Astrocyte (in vitro differentiated cells and primary cell): Measurements from ENCODE around the gene ARV1. TPM values are rescaled to one million over a fixed set of nuclear protein-coding genes. Genes with fewer than 3 reads are reported as not detected.

ENCODE experiments used
- DNase-seq: peaks from one replicate; pipeline ENCODE4 v3.0.0-alpha.2; 2010; ENCODE audit warnings: low read depth
- FAIRE-seq: peaks from 2 replicates; lab custom pipeline; 2011; peaks lifted over from hg19 to GRCh38; lab: Jason Lieb, UNC
- H2AFZ ChIP-seq: 2 replicates; pipeline ENCODE4 v1.6.0; 2012; ENCODE audit warnings: low read depth, low read length, inconsistent platforms
- H3K27ac ChIP-seq: 2 replicates; pipeline ENCODE4 v1.5.1; 2011; ENCODE audit warnings: low read depth, low read length, inconsistent platforms
- H3K27me3 ChIP-seq: 2 replicates; pipeline ENCODE4 v1.6.0; 2011; ENCODE audit warnings: low read length, inconsistent platforms; ENCODE audit not compliant: insufficient read depth
- H3K36me3 ChIP-seq: 2 replicates; pipeline ENCODE4 v1.5.1; 2011; ENCODE audit warnings: low read length, inconsistent platforms; ENCODE audit not compliant: insufficient read depth
- H3K4me1 ChIP-seq: 2 replicates; pipeline ENCODE4 v1.5.1; 2011; ENCODE audit warnings: low read length, inconsistent platforms; ENCODE audit not compliant: insufficient read depth
- H3K4me2 ChIP-seq: 2 replicates; pipeline ENCODE4 v1.6.0; 2012; ENCODE audit warnings: low read length, inconsistent platforms
- H3K4me3 ChIP-seq: 2 replicates; pipeline ENCODE4 v1.5.1; 2011; ENCODE audit warnings: low read depth, mild to moderate bottlenecking, low read length, inconsistent platforms; ENCODE audit not compliant: insufficient read depth
- H3K79me2 ChIP-seq: 2 replicates; pipeline ENCODE4 v1.6.0; 2012; ENCODE audit warnings: mild to moderate bottlenecking, low read length, inconsistent platforms; ENCODE audit not compliant: insufficient read depth
- H3K9ac ChIP-seq: 2 replicates; pipeline ENCODE4 v1.6.0; 2012; ENCODE audit warnings: mild to moderate bottlenecking, low read length, inconsistent platforms
- H3K9me3 ChIP-seq: 2 replicates; pipeline ENCODE4 v1.5.1; 2012; ENCODE audit warnings: low read depth, mild to moderate bottlenecking, low read length, inconsistent platforms; ENCODE audit not compliant: insufficient read depth
- H4K20me1 ChIP-seq: 2 replicates; pipeline ENCODE4 v1.6.0; 2012; ENCODE audit warnings: low read length, inconsistent platforms; ENCODE audit not compliant: insufficient read depth
- H3K27ac Mint-ChIP-seq: one replicate; pipeline ENCODE4 v1.8.0; 2021; ENCODE audit warnings: mild to moderate bottlenecking, mixed read lengths; ENCODE audit not compliant: unreplicated experiment
- H3K27me3 Mint-ChIP-seq: one replicate; pipeline ENCODE4 v1.8.0; 2021; ENCODE audit warnings: low read depth, mixed read lengths; ENCODE audit not compliant: unreplicated experiment
- H3K36me3 Mint-ChIP-seq: one replicate; pipeline ENCODE4 v1.8.0; 2021; ENCODE audit warnings: low read depth, mixed read lengths; ENCODE audit not compliant: unreplicated experiment
- H3K4me1 Mint-ChIP-seq: one replicate; pipeline ENCODE4 v1.8.0; 2021; ENCODE audit warnings: low read depth, mixed read lengths; ENCODE audit not compliant: unreplicated experiment
- H3K4me3 Mint-ChIP-seq: one replicate; pipeline ENCODE4 v1.8.0; 2021; ENCODE audit warnings: mild to moderate bottlenecking, moderate library complexity, mixed read lengths; ENCODE audit not compliant: unreplicated experiment
- H3K9me3 Mint-ChIP-seq: one replicate; pipeline ENCODE4 v1.8.0; 2021; ENCODE audit warnings: mild to moderate bottlenecking, mixed read lengths; ENCODE audit not compliant: unreplicated experiment
- CTCF ChIP-seq: IDR thresholded peaks from 2 replicates; pipeline ENCODE4 v1.5.1; 2011; ENCODE audit warnings: low read depth, mild to moderate bottlenecking, inconsistent platforms, low read length, moderate library complexity; ENCODE audit not compliant: insufficient read depth
- EZH2 ChIP-seq: IDR thresholded peaks from 2 replicates; pipeline ENCODE4 v1.6.1; 2012; ENCODE audit warnings: mild to moderate bottlenecking, low read length, inconsistent platforms; ENCODE audit not compliant: insufficient read depth
- total RNA-seq: library from RNA; stranded (reverse); gene quantifications from 2 replicates; pipeline ENCODE4 v1.2.1, GENCODE V29; 2021

Gene ARV1
- total RNA-seq, 1 donor from 2014 or later, result 14.4 TPM

- FAIRE-seq, result no peak
- no peak overlapping the region for H3K27ac Mint-ChIP-seq
- Histone ChIP-seq H3K27me3 (no peaks in the 10 kb centered on the region), H3K4me2 (no peak overlapping the region), H3K27ac (no peak overlapping the region), H3K79me2 (no peaks in the 10 kb centered on the region), H4K20me1 (no peaks in the 10 kb centered on the region), H3K36me3 (no peaks in the 10 kb centered on the region), H3K4me3 (no peak overlapping the region), H2AFZ (no peak overlapping the region), H3K9ac (no peak overlapping the region), H3K9me3 (no peaks in the 10 kb centered on the region), H3K4me1 (peaks cover 6% of the 10 kb centered on the region)
- TF ChIP-seq EZH2, result no peak
- TF ChIP-seq CTCF, result no peak
- peaks cover 1% of the 10 kb centered on the region for H3K4me1 Mint-ChIP-seq
- DNase-seq, result no peak
- H3K27me3 Mint-ChIP-seq, result peaks cover 4% of the 10 kb centered on the region
- H3K36me3 Mint-ChIP-seq, result peaks cover 8% of the 10 kb centered on the region
- H3K9me3 Mint-ChIP-seq, result no peaks in the 10 kb centered on the region
- H3K4me3 Mint-ChIP-seq, result no peak overlapping the region
These were observed 37.3 kb downstream of the ARV1 start for GRCh38 chr1:231016234-231016633.

- Mint-ChIP-seq H3K9me3 (no peaks in the 10 kb centered on the region), H3K4me3 (no peak overlapping the region), H3K27me3 (peaks cover 4% of the 10 kb centered on the region), H3K4me1 (peaks cover 3% of the 10 kb centered on the region), H3K36me3 (peaks cover 9% of the 10 kb centered on the region), H3K27ac (no peak overlapping the region)
- H3K4me3 ChIP-seq, result no peak overlapping the region
- H3K79me2 ChIP-seq, result no peaks in the 10 kb centered on the region
- TF ChIP-seq CTCF, result no peak
- no peak for TF ChIP-seq EZH2
- no peaks in the 10 kb centered on the region for H3K27me3 ChIP-seq
- no peak for DNase-seq
- no peak overlapping the region for H2AFZ ChIP-seq
- H3K9me3 ChIP-seq, result no peaks in the 10 kb centered on the region
- FAIRE-seq, result no peak
- H3K9ac ChIP-seq, result no peak overlapping the region
- peaks cover 6% of the 10 kb centered on the region for H3K4me1 ChIP-seq
- H3K36me3 ChIP-seq, result no peaks in the 10 kb centered on the region
- H3K27ac ChIP-seq, result no peak overlapping the region
- no peaks in the 10 kb centered on the region for H4K20me1 ChIP-seq
- H3K4me2 ChIP-seq, result no peak overlapping the region
These were observed 38.1 kb downstream of the ARV1 start for GRCh38 chr1:231016966-231017365.

- Histone ChIP-seq H3K27me3 (no peaks in the 10 kb centered on the region), H3K9me3 (no peaks in the 10 kb centered on the region), H3K4me3 (no peak overlapping the region), H3K36me3 (no peaks in the 10 kb centered on the region), H4K20me1 (no peaks in the 10 kb centered on the region), H3K27ac (no peak overlapping the region), H3K4me1 (peaks cover 6% of the 10 kb centered on the region), H3K4me2 (peak overlapping the region; percentile 45), H2AFZ (no peak overlapping the region), H3K9ac (no peak overlapping the region), H3K79me2 (no peaks in the 10 kb centered on the region)
- Mint-ChIP-seq H3K4me1 (peaks cover 3% of the 10 kb centered on the region), H3K36me3 (peaks cover 12% of the 10 kb centered on the region), H3K9me3 (no peaks in the 10 kb centered on the region), H3K27ac (no peak overlapping the region), H3K4me3 (no peak overlapping the region), H3K27me3 (peaks cover 2% of the 10 kb centered on the region)
- FAIRE-seq (no peak), DNase-seq (no peak)
- TF ChIP-seq CTCF, result no peak
These were observed 40.8 kb downstream of the ARV1 start for GRCh38 chr1:231019711-231020110.
